ENCODE measurements around the gene TLE1.

The TLE1 gene

DNA sequence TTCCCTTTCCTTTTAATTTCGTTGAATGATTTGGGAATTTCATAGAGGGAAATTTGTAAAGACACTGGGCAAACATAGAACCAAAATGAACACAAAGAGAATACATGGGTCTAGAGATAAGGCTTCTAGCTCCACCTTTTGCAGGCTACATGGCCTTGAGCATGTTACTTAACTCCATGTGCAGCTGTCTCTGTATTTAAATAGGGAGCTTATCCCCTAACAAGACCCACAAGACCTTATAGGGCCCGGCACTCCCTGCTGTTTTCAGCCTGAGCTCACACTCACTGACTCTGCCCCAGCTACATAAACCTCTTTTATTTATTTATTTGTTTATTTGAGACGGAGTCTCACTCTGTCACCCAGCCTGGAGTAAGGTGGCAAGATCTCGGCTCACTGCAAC is 30.6 kb upstream of the TLE1 start:
- no peak for TF ChIP-seq CTCF (conservative IDR thresholded peaks at IDR 0.05; ENCODE audit: low read depth, low read length)

DNA sequence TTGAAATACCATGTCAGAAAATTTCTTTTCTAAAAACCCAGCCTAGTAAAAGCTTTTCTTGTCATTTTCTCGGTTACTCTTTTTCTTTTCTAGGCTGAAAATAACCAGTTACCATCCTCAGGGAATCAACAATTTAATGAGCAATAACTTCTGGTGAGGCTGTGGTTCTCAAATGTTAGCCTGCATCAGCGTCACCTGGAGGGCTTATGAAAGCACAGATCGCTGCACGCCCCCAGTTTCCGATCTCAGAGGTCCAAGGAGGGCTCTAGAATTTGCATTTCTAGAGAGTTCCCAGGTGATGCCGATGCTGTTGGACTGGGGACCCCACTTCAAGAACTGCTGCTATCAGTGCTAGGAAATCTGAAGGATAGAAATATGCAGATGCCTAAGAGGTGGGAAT is 28.9 kb upstream of the TLE1 start:
- no peak overlapping the region for H3K4me3 ChIP-seq (ENCODE audit: low read length)
- DNase-seq (ENCODE audit: low read depth): no peak
- no peak for TF ChIP-seq CTCF (conservative IDR thresholded peaks at IDR 0.05; ENCODE audit: low read depth, low read length)

More for the DNA sequence above, 30.6 kb upstream of the TLE1 start:
- no peak for DNase-seq (ENCODE audit: low read depth)
- no peak overlapping the region for H3K4me3 ChIP-seq (ENCODE audit: low read length)

GRCh38 chr9:81717747-81718077 is 28.4 kb upstream of the TLE1 start:
- no peak for DNase-seq (ENCODE audit: low read depth)
- no peak overlapping the region for H3K4me3 ChIP-seq (ENCODE audit: low read length)
- TF ChIP-seq CTCF (conservative IDR thresholded peaks at IDR 0.05; ENCODE audit: low read depth, low read length): no peak

GRCh38 chr9:81717061-81717746 is 27.9 kb upstream of the TLE1 start:
- no peak for TF ChIP-seq CTCF (conservative IDR thresholded peaks at IDR 0.05; ENCODE audit: low read depth, low read length)
- DNase-seq (ENCODE audit: low read depth): no peak
- H3K4me3 ChIP-seq (ENCODE audit: low read length): no peak overlapping the region

GRCh38 chr9:81716409-81716808 is 27.1 kb upstream of the TLE1 start:
- no peak overlapping the region for H3K4me3 ChIP-seq (ENCODE audit: low read length)
- DNase-seq (ENCODE audit: low read depth): no peak
- TF ChIP-seq CTCF (conservative IDR thresholded peaks at IDR 0.05; ENCODE audit: low read depth, low read length): no peak

DNA sequence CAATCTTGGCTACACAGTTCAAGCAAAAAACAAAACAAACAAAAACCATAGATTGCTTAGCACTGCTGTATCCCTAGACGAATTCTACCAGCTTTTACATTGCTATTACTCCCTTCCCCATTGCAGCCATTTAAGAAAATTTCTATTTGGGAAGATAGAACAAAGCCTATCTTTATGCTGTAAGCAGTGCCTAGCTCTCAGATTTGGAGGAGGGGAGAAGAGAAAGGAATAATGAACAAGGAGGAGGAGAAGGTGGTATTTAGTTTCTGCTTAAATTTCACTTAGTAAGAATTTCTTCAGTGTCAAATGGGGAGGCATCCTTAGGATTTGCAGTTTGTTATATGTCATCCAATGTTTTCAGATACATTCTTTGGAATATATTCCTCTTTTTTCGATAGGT is 16.2 kb upstream of the TLE1 start:
- no peak for TF ChIP-seq CTCF (conservative IDR thresholded peaks at IDR 0.05; ENCODE audit: low read depth, low read length)
- H3K4me3 ChIP-seq (ENCODE audit: low read length): no peak overlapping the region
- no peak for DNase-seq (ENCODE audit: low read depth)

- no peak for TF ChIP-seq CTCF (conservative IDR thresholded peaks at IDR 0.05; ENCODE audit: low read depth, low read length)
- no peak for DNase-seq (ENCODE audit: low read depth)
- no peak overlapping the region for H3K4me3 ChIP-seq (ENCODE audit: low read length)
Measured at GRCh38 chr9:81694541-81694940, 5.2 kb upstream of the TLE1 start.
